Aorta (tissue), 5 donors: ENCODE measurements around the gene AKAP7. TPM values are rescaled to one million over a fixed set of nuclear protein-coding genes. Genes with fewer than 3 reads are reported as not detected.

Experiments used
- ATAC-seq: fragments of 200-7000 bp; cut with Tn5 transposase; one replicate; pipeline ENCODE4 v1.9.1; 2022; ENCODE audit warnings: moderate library complexity; ENCODE audit not compliant: low FRiP score
- DNase-seq, 2 donors: peaks; one replicate each; pipeline ENCODE4 v3.0.0-alpha.2; 2020
- H3K27ac ChIP-seq, 2 donors: one replicate each; pipeline ENCODE4 v1.5.1; 2013; ENCODE audit warnings: low read length in 2 of 2, mild to moderate bottlenecking in 2 of 2, moderate library complexity in 2 of 2, control low read depth in 1 of 2, inconsistent platforms in 1 of 2, low read depth in 1 of 2
- H3K27me3 ChIP-seq, 2 donors: one replicate each; pipeline ENCODE4 v1.6.1; 2013; ENCODE audit warnings: control low read depth in 1 of 2, low read length in 1 of 2, mild to moderate bottlenecking in 1 of 2, moderate library complexity in 1 of 2; ENCODE audit not compliant: insufficient read depth in 2 of 2, control insufficient read depth in 1 of 2
- H3K36me3 ChIP-seq, 2 donors: one replicate each; pipeline ENCODE4 v1.6.1; 2013; ENCODE audit warnings: control low read depth in 1 of 2, low read length in 1 of 2, mild to moderate bottlenecking in 1 of 2; ENCODE audit not compliant: insufficient read depth in 2 of 2, control insufficient read depth in 1 of 2
- H3K4me1 ChIP-seq, 2 donors: one replicate each; pipeline ENCODE4 v1.6.1; 2013; ENCODE audit warnings: low read length in 2 of 2, control low read depth in 1 of 2, mild to moderate bottlenecking in 1 of 2, moderate library complexity in 1 of 2; ENCODE audit not compliant: insufficient read depth in 2 of 2, control insufficient read depth in 1 of 2
- H3K4me3 ChIP-seq, 2 donors: one replicate each; pipeline ENCODE4 v1.5.1; 2013; ENCODE audit warnings: low read length in 2 of 2, control low read depth in 1 of 2, mild to moderate bottlenecking in 1 of 2
- H3K9me3 ChIP-seq: one replicate; pipeline ENCODE4 v1.6.1; 2013; ENCODE audit warnings: mild to moderate bottlenecking, low read length; ENCODE audit not compliant: control insufficient read depth
- WGBS, 2 donors: extraction: QIAGEN DNeasy Blood & Tissue Kit; methylation state at CpG; one replicate each; pipeline ENCODE4 v1.1.7; 2013; 5-methylcytosine and 5-hydroxymethylcytosine counted together
- intact Hi-C, 2 donors: fragments of 100-400 bp; cut with DNase I; formaldehyde crosslinking; loops; one replicate each; pipeline versions ENCODE4 v1.14.2 to v1.15.0; 2022
- polyA plus RNA-seq, 2 donors: library from polyadenylated mRNA; stranded (reverse); fragments of 200-250 nt; gene quantifications; one replicate each; pipeline ENCODE4 v1.2.3, GENCODE V29; 2013
- total RNA-seq, 2 donors: library from RNA; stranded (reverse); fragmentation: NEBNext Ultra II Directional; extraction: Animal tissue kit (Norgen Biotek cat#: 25700); gene quantifications; one replicate each; pipeline ENCODE4 v1.2.1, GENCODE V29; 2021
- donor health status: healthy with polysubstance abuse.
- donor health status: Bipolar disorder and iron deficiency.
- donor health status: DM: no; HTN: no; CAD: no.
- donor health status: DM: no; HTN: no; CAD: no.
- donor health status: DM: yes; HTN: yes; CAD: no.

The AKAP7 gene
- total and polyA plus RNA-seq, 4 donors = 5.4 to 9.1 (median 7.6) TPM

DNA sequence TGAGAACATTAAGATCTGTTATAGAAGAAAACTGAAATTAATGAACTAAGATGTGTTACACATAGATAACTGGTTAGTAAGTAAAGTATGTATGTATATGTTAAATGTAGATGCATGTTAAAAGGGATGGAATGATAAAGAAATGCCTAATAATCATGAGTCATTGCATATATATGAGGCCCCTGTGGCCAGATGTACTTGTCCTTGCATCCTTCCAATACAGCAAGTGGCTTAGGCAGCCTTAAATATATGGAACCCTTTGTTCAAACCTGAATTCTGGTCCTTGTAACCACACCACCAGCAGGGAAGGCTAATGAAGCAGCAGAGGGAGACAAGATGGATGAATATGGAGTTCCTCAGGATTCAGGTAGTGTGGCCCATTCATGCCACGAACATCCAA lies 9.8 kb upstream of the AKAP7 start:
- no peaks in the 10 kb centered on the region for H3K27me3 ChIP-seq
- no peak overlapping the region for H3K4me3 ChIP-seq
- H3K9me3 ChIP-seq = no peaks in the 10 kb centered on the region
- 97 to 99% methylated on average over 1 of the region's 1 CpG for WGBS, 2 donors
- H3K4me1 ChIP-seq = no peaks in the 10 kb centered on the region
- ATAC-seq (no peak), DNase-seq (no peak)
- H3K36me3 ChIP-seq = no peaks in the 10 kb centered on the region
- intact Hi-C loops = no loop called here
- H3K27ac ChIP-seq = no peak overlapping the region

GRCh38 chr6:131129689-131130553 lies 5.3 kb upstream of the AKAP7 start:
- intact Hi-C loops = no loop called here
- H3K27me3 ChIP-seq = no peaks in the 10 kb centered on the region
- DNase-seq (no peak), ATAC-seq (no peak)
- WGBS, 2 donors = 74 to 80% methylated on average over 10 of the region's 10 CpGs
- H3K36me3 ChIP-seq = no peaks in the 10 kb centered on the region
- H3K9me3 ChIP-seq = no peaks in the 10 kb centered on the region
- H3K27ac ChIP-seq = no peak overlapping the region
- no peak overlapping the region for H3K4me3 ChIP-seq
- no peaks in the 10 kb centered on the region for H3K4me1 ChIP-seq

- intact Hi-C loops = no loop called here
- whole genome bisulfite sequencing, 2 donors = 85 to 93% methylated on average over 5 of the region's 5 CpGs
These were observed 4.7 kb upstream of the AKAP7 start for GRCh38 chr6:131130554-131130940.

GRCh38 chr6:131132360-131132759 lies 2.9 kb upstream of the AKAP7 start:
- no peaks in the 10 kb centered on the region for H3K36me3 ChIP-seq
- H3K4me3 ChIP-seq = no peak overlapping the region
- intact Hi-C loops = no loop called here
- no peaks in the 10 kb centered on the region for H3K27me3 ChIP-seq
- no peak overlapping the region for H3K27ac ChIP-seq
- 73 to 74% methylated on average over 4 of the region's 4 CpGs for WGBS, 2 donors
- DNase-seq (no peak), ATAC-seq (no peak)
- no peaks in the 10 kb centered on the region for H3K4me1 ChIP-seq
- H3K9me3 ChIP-seq = no peaks in the 10 kb centered on the region

More at GRCh38 chr6:131130554-131130940, 4.7 kb upstream of the AKAP7 start:
- H3K9me3 ChIP-seq = no peaks in the 10 kb centered on the region
- H3K36me3 ChIP-seq = no peaks in the 10 kb centered on the region
- H3K27me3 ChIP-seq = no peaks in the 10 kb centered on the region
- no peaks in the 10 kb centered on the region for H3K4me1 ChIP-seq
- ATAC-seq (no peak), DNase-seq (no peak)
- no peak overlapping the region for H3K27ac ChIP-seq
- no peak overlapping the region for H3K4me3 ChIP-seq

- ATAC-seq = no peak
- intact Hi-C loops = no loop called here
These were observed 867 bp upstream of the AKAP7 start for GRCh38 chr6:131134220-131134979.

DNA sequence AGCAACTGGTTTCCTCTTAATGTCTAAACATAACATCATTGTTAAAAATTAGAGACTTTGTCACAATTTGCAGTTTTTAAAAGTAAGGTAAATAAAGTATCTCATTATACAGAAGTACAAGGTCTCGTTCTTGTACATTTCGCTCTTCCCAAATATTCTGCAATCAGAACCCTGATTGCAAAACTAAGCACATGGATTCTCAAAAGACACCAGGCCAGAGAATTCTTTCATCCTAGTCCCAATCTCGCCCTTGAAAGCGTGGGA lies 355 bp upstream of the AKAP7 start:
- ATAC-seq (no peak), DNase-seq (no peak)
- H3K4me3 ChIP-seq = peak overlapping the region; percentile 60 to 81
- H3K27me3 ChIP-seq = no peaks in the 10 kb centered on the region
- intact Hi-C loops = no loop called here
- H3K9me3 ChIP-seq = no peaks in the 10 kb centered on the region
- 3 to 5% methylated on average over 4 of the region's 4 CpGs for WGBS, 2 donors
- H3K27ac ChIP-seq = peak overlapping the region; percentile 3 to 34
- no peaks in the 10 kb centered on the region for H3K4me1 ChIP-seq
- no peaks in the 10 kb centered on the region for H3K36me3 ChIP-seq

More at GRCh38 chr6:131134220-131134979, 867 bp upstream of the AKAP7 start:
- Histone ChIP-seq H3K27me3 (no peaks in the 10 kb centered on the region), H3K36me3 (no peaks in the 10 kb centered on the region), H3K9me3 (no peaks in the 10 kb centered on the region), H3K27ac (no peak overlapping the region), H3K4me3 (no peak overlapping the region), H3K4me1 (no peaks in the 10 kb centered on the region)
- no peak for DNase-seq
- 84 to 86% methylated on average over 14 of the region's 14 CpGs for WGBS, 2 donors

GRCh38 chr6:131136021-131136786 lies 937 bp downstream of the AKAP7 start:
- peak overlapping the region; percentile 60 to 81 for H3K4me3 ChIP-seq
- DNase-seq = no peak
- WGBS, 2 donors = 3% methylated on average over 17 of the region's 17 CpGs
- no peaks in the 10 kb centered on the region for H3K36me3 ChIP-seq
- no peaks in the 10 kb centered on the region for H3K9me3 ChIP-seq
- H3K27me3 ChIP-seq = no peaks in the 10 kb centered on the region
- intact Hi-C loops = no loop called here
- ATAC-seq = peak; percentile 49
- peak overlapping the region; percentile 34 to 67 for H3K27ac ChIP-seq
- H3K4me1 ChIP-seq = no peaks in the 10 kb centered on the region

GRCh38 chr6:131139599-131139998 lies 4.3 kb downstream of the AKAP7 start:
- H3K36me3 ChIP-seq = no peaks in the 10 kb centered on the region
- WGBS, 2 donors = 84 to 89% methylated on average over 4 of the region's 4 CpGs
- H3K4me1 ChIP-seq = no peaks in the 10 kb centered on the region
- H3K9me3 ChIP-seq = no peaks in the 10 kb centered on the region
- intact Hi-C loops = no loop called here
- no peaks in the 10 kb centered on the region for H3K27me3 ChIP-seq
- DNase-seq = no peak
- ATAC-seq = no peak
- H3K4me3 ChIP-seq = no peak overlapping the region
- H3K27ac ChIP-seq = no peak overlapping the region
